ENCODE measurements around the gene SERTAD3. TPM values are rescaled to one million over a fixed set of nuclear protein-coding genes. Genes with fewer than 3 reads are reported as not detected.

The SERTAD3 gene
- total and polyA plus RNA-seq, 2 donors from 2014 or later, result 29.9 to 38.4 TPM

DNA sequence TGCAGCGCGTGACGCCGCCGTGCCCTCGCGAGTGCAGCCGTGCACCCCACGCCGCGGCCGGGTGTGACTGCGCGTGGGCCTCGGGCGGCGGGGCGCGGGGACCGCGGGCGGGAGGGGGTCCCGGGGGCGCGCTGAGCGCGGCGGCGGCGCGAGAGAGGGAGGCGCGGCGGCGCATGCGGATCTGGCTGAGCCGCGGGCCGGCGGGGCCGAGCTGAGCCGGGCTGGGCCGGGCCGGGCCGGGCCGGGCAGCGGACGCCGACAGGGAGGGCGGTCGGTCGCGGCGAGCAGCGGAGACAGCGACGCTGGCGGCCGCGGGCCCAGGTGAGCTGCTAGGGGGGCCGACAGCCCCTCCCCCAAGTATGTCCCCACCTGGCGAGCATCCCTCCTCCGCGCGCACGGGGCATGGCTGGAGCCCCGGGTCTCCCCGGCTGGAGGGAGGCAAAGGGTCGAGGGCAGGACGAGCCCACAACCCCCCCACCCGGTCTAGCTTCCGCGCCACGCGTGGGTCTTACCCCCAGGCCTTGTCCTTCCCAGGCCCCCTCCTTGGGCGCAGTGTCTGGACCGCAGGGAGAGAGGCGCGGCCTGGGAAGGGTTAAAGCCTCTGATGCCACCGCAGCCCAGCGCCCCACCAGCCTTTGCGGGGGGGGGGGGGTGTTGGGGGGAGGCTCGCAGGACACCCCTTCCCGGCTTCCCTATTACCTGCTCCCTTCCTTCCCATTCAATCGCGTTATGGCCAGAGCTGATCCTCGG lies 23.0 kb upstream of the SERTAD3 start, which contains the start of gene SPTBN4:
TSS of gene SPTBN4 (plus strand) at position 17 of the 750 bp plus-strand sequence. CDS start 5,621 bp downstream, outside the sequence.
- peak within 1 kb of the TSS; percentile 66 to 97 for H3K27ac ChIP-seq (ENCODE audit: low read depth in 2 of 2, low read length in 2 of 2)
- intact Hi-C loops (cut with DNase I), result no loop called here

DNA sequence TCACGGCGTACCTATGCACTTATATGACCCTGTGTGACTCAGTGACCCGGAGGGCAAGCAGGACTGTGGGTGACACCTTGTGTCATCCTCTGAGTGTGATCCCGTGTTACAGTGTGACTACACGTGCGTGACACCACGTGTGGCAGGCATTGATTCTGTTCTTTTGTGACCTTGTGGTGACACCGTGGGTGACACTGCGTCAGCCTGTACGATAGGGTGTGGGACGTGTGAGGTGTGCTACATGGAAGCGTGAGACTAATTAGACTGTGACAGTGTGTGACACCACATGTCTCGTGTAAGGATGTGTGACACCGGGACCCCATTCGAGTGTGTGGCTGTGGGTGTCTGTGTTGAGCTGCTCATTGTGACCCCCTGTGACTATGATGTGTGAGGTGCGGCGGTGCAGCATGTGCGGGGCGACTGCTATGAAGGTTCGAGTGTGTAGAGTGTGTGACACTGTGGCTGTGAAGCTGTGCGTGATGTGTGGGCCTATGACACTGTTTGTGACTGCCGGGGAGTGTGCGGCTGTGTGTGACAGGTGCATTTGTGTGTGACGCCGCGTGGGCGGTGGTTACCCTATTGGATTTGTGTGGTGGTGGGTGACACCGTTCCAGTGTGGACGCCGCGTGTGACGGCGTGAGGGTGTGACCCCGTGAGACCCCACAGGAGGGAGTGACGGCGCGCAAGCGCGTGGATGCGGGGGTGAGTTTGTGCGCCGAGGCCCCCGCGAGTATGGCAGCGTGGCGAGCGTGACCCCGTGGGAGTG lies 22.3 kb upstream of the SERTAD3 start:
- Histone ChIP-seq H3K9ac (ENCODE audit: low read length in 3 of 3) (peak overlapping the region in 2 of 3 donors; percentile 4 to 85), H3K9me3 (ENCODE audit: control insufficient read depth in 2 of 3, insufficient read depth in 1 of 3, low read length in 3 of 3) (no peaks in the 10 kb centered on the region), H3K27me3 (ENCODE audit: control insufficient read depth, insufficient read depth, low read length) (peaks cover 6% of the 10 kb centered on the region), H3K27ac (ENCODE audit: low read depth in 2 of 2, low read length in 2 of 2) (peak overlapping the region; percentile 66 to 97), H3K4me3 (ENCODE audit: low read length in 3 of 3) (peak overlapping the region; percentile 55 to 98 (median 83)), H3K4me1 (ENCODE audit: control insufficient read depth in 2 of 3, insufficient read depth in 2 of 3, low read depth in 1 of 3, low read length in 3 of 3) (peaks cover 4 to 20% (median 19%) of the 10 kb centered on the region in 3 donors), H3K36me3 (ENCODE audit: control insufficient read depth in 2 of 3, insufficient read depth in 3 of 3, low read length in 3 of 3) (no peaks in the 10 kb centered on the region)
- intact Hi-C loops (cut with DNase I), result no loop called here
- TF ChIP-seq, protein P1, sequence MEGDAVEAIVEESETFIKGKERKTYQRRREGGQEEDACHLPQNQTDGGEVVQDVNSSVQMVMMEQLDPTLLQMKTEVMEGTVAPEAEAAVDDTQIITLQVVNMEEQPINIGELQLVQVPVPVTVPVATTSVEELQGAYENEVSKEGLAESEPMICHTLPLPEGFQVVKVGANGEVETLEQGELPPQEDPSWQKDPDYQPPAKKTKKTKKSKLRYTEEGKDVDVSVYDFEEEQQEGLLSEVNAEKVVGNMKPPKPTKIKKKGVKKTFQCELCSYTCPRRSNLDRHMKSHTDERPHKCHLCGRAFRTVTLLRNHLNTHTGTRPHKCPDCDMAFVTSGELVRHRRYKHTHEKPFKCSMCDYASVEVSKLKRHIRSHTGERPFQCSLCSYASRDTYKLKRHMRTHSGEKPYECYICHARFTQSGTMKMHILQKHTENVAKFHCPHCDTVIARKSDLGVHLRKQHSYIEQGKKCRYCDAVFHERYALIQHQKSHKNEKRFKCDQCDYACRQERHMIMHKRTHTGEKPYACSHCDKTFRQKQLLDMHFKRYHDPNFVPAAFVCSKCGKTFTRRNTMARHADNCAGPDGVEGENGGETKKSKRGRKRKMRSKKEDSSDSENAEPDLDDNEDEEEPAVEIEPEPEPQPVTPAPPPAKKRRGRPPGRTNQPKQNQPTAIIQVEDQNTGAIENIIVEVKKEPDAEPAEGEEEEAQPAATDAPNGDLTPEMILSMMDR (IDR thresholded peaks at IDR 0.05; ENCODE audit: borderline replicate concordance, extremely low read depth, insufficient read depth), result no peak
- no peak for FAIRE-seq
- DNase-seq, result peak; percentile 52 to 86 (median 62)

More for the DNA sequence above, 23.0 kb upstream of the SERTAD3 start, which contains the start of gene SPTBN4:
- FAIRE-seq (no peak), DNase-seq (peak in 3 of 5 donors; percentile 29 to 87 (median 76))
- Histone ChIP-seq H3K9ac (ENCODE audit: low read length in 3 of 3) (peak within 1 kb of the TSS in 2 of 3 donors; percentile 4 to 85), H3K4me1 (ENCODE audit: control insufficient read depth in 2 of 3, insufficient read depth in 2 of 3, low read depth in 1 of 3, low read length in 3 of 3) (peaks cover 4 to 20% (median 19%) of the 10 kb centered on the region in 3 donors), H3K4me3 (ENCODE audit: low read length in 3 of 3) (peak within 1 kb of the TSS; percentile 55 to 98 (median 83)), H3K36me3 (ENCODE audit: control insufficient read depth in 2 of 3, insufficient read depth in 3 of 3, low read length in 3 of 3) (no peaks in the 10 kb centered on the region), H3K9me3 (ENCODE audit: control insufficient read depth in 2 of 3, insufficient read depth in 1 of 3, low read length in 3 of 3) (no peaks in the 10 kb centered on the region), H3K27me3 (ENCODE audit: control insufficient read depth, insufficient read depth, low read length) (peaks cover 6% of the 10 kb centered on the region)
- TF ChIP-seq, protein P1 (IDR thresholded peaks at IDR 0.05; ENCODE audit: borderline replicate concordance, extremely low read depth, insufficient read depth), result no peak

GRCh38 chr19:40465557-40466218 lies 21.6 kb upstream of the SERTAD3 start, which contains the start of gene BLVRB:
Gene BLVRB, minus strand, starts transcription at chr19:40465745. Its CDS starts 57 bp downstream, at chr19:40465688.
- Histone ChIP-seq H3K36me3 (ENCODE audit: control insufficient read depth in 2 of 3, insufficient read depth in 3 of 3, low read length in 3 of 3) (no peaks in the 10 kb centered on the region), H3K4me1 (ENCODE audit: control insufficient read depth in 2 of 3, insufficient read depth in 2 of 3, low read depth in 1 of 3, low read length in 3 of 3) (peaks cover 4 to 22% (median 20%) of the 10 kb centered on the region in 3 donors), H3K4me3 (ENCODE audit: low read length in 3 of 3) (peak within 1 kb of the TSS; percentile 61 to 98 (median 83)), H3K27ac (ENCODE audit: low read depth in 2 of 2, low read length in 2 of 2) (peak within 1 kb of the TSS; percentile 91 to 97), H3K9me3 (ENCODE audit: control insufficient read depth in 2 of 3, insufficient read depth in 1 of 3, low read length in 3 of 3) (no peaks in the 10 kb centered on the region), H3K9ac (ENCODE audit: low read length in 3 of 3) (peak within 1 kb of the TSS; percentile 36 to 96 (median 44)), H3K27me3 (ENCODE audit: control insufficient read depth, insufficient read depth, low read length) (peaks cover 6% of the 10 kb centered on the region)
- peak; percentile 95 for FAIRE-seq
- TF ChIP-seq, protein P1 (IDR thresholded peaks at IDR 0.05; ENCODE audit: borderline replicate concordance, extremely low read depth, insufficient read depth), result no peak
- DNase-seq, result peak; percentile 99 to 100 (median 99)
- intact Hi-C loops (cut with DNase I), result no loop called here

Data from kidney (tissue), 14 donors.